Stimulated activated CD4-positive, alpha-beta T cell treated with anti-CD3 and anti-CD28 coated beads, TNF-alpha, amount 100 ng/mL, for 1 hour (primary cell): ENCODE data around the gene PER2.

Experiments
- DNase-seq, 3 donors: peaks; one replicate each; pipeline ENCODE4 v3.0.0-alpha.2; 2020; ENCODE audit warnings: low read depth in 3 of 3, low spot score in 1 of 3

The PER2 gene

DNA sequence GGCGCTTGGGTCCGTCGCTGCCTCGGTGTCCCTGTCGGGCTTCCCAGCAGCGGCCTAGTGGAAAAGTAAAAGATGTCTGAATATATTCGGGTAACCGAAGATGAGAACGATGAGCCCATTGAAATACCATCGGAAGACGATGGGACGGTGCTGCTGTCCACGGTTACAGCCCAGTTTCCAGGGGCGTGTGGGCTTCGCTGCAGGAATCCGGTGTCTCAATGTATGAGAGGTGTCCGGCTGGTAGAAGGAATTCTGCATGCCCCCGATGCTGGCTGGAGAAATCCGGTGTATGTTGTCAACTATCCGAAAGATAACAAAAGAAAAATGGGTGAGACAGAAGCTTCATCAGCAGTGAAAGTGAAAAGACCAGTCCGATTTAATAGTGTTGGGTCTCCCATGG, 56.6 kb downstream of the PER2 start:
- DNase-seq = no peak

DNA sequence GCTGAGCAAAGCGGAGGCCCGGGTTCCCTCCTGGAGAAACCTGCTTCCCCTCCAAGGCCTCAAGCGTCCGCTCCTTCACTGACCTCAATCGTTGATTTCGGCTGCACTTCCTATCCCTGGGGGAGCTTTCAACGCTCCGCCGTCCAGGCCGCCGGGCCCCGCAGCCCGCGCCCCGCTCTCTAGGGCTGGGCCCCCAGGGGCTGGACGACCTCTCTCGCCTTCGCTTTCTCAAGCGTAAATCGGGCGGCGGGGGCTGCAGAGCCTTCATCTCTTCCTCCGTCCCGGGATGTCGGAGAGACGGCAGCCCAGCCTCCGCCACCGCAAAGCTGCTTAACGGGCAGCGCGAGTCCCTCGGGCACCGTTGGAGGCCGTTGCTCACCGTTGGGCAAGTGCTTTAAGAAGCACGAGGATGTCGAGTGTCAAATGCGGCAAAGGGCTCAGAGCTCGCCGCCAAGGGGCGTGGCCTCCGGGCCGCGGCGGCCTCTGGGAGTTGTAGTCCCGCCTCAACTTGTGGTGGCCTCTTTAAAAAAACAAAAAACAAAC, 57.1 kb downstream of the PER2 start:
- peak; percentile 47 to 72 (median 62) for DNase-seq

DNA sequence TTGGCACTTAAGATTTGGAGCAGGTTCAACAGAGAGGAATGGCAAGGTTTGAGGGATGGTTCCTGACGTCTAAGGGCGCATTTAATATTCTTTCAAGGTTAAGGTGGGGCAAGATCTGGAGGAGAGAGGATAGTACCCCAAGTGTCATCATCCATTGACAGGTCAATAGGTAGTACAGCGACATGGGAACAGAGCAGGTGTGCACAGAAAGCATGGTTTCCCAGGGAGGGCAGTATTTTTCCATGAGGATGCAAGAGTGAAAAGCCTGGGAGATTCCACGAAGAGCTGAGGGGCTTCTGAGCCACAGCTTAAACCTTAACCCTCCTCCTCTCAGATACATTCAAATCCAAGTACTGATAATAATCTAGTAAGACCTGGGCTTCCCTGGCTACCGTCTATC, 57.7 kb downstream of the PER2 start:
- no peak for DNase-seq

DNA sequence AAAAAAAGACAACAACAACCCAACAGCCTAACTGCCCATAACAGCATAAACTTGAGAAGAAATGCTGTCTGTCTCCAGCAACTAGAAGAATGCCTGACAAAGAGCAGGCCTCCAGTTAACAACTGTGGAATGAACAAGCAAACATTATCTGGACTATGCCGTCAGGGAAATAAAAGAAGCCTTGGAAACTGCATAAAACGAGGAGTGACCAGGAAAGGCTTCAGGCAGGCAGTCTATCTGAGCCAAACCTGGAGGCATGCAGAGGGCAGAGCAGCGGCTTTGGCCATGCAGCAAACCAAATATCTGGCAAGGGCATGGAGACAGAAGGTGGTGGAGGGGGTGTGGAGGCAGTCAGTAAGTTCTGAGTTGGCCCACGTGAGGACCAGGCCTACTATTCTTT, 59.7 kb downstream of the PER2 start:
- no peak for DNase-seq

DNA sequence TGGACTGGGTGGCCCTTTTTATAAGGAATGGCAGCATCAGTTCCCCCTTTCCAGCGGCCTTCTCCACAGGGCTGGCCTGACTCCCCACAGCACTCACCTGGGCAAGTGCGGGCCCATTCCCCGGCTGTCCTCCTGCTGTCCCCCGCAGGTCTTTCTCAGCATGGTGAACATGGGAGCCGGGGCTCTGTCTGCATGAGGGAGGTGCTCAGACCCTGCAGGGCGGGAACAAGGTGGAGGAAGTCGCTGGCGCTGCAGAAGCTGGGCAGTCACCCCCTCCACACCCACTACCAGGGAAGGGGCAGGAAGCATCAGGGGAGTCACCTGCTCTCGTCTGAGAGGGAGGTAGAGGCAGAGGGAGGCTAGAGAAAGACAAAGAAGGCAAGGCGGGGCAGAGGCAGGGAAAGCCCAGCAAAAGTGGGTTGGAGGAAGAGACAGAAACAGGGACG, 60.8 kb downstream of the PER2 start:
- DNase-seq = no peak

DNA sequence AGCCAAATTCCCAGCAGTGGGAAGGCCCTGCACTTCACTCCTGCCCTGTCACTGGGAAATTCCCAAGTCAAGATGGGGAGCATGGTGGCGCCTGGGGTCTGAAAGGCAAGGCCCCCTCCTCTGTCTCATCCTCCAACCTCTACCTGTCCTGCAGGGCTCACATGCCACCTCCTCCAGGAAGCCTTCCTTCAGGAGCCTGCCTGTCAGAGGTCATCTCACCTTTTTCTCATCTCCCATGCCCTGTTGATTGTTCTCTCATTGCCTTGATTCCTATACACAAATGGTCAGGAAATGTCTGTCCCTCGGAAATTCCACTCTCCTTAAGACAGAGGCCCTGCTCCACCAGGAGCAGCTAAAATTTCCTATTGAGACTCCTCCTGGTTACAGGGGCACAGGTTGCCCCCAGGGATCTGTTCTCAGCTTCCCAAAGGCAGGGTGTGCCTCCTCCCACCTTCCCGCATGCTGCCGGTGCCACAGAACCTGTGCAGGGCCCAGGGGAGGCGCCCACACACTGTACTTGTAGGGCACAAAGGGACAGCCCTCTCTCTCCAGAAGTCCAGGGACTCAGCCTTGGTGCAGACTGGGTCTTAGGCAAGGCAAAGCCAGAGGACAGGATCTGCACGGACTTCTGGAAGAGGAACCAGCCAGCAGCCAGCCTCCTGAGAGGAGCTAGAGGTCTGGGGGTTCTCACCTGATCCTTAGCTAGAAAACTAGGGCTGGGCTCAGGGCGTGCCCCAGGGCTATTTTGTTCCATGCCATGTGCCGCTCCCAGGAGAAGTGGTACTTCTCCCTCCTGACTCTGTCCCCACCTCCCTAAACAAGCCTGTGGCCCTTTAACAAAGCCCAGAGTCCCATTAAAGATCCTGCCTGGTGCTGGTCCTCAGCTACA, 61.5 kb downstream of the PER2 start:
- no peak for DNase-seq

DNA sequence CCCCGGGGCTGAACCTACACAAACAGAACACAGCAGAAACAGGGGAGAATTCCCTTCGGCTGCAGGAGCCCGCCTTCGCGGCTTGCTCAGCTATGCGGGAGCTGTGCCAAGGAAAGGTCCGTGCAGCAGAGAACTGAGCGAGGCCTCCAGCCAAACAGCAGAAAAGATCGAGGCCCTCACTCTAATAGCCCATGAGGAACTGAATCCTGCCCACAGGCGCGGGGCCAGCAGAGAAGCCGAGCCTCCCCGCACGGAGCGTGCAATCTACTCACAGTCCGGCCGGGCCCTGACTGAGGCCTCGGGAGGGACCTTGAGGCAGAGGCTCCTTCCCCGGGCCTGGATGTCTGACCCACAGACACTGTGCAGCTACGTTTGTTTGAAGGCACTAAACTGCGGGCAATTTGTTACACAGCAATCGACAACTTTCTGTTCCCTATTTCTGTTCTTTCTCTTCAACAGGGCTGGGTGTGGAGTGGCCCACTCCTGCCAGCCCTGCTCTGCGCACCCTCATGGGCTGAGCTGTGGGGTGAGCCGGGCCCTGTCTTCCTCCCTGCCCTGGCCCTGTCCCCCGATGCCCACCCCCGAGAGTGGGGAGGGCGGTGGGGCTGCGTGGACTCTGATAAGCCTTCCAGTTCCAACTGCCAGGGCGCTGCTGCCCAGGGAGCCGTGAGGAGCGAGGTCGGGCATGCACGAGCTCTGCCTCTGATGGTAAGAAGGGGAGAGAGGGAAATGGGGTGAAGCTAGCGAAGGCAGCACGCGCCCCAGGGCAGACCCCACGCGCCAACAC, 62.3 kb downstream of the PER2 start:
- no peak for DNase-seq

DNA sequence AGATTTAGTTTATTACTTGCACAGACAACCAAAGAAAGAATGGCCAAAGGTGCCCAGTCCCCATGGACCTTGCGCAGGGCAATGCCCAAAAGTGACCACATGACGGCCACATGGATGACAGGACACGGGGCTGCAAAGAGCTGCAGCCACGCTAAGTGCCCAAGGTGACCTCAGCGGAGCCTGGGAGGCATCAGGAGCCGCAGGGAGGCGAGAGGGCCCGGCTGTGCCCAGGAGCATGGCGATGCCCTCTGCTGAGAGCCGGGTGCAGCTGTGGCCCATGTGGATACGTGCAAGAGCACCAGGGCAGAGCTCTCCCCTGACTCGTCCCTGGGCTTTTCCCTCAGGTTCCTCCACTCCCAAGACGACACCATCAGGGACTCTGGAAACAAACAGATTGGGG, 63.3 kb downstream of the PER2 start:
- no peak for DNase-seq

DNA sequence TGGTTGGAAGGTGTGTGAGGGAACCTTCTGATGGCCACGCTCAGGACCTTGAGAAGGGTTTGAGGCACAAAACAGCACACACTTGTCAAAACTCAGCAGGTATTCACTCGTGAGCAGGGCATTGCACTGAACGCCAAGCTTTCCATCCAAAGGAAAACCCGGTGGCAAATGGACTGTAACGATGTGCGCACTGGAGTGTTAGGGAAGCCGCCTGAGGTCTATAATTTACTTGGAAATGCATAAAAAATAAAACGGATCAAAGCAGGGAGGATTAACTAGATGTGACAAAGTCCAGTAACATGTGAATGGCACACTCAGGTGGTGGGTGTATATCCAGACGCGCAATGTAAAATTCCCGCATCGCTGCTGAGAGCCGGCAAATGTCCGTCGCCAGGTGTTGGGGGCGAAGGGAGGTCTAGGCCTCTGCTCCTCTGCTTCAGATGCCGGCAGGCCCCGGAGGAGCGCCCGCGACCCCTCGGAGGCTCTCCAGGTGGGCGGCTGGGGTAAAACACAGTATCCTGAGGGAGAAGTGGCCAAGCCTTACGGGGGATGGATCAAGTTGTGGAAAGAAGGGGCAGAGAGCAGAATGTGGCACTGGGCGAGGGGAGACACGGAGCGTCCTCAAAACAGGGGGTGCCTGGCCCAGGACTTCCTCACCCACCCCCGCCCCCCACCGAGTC, 63.9 kb downstream of the PER2 start:
- DNase-seq = no peak

DNA sequence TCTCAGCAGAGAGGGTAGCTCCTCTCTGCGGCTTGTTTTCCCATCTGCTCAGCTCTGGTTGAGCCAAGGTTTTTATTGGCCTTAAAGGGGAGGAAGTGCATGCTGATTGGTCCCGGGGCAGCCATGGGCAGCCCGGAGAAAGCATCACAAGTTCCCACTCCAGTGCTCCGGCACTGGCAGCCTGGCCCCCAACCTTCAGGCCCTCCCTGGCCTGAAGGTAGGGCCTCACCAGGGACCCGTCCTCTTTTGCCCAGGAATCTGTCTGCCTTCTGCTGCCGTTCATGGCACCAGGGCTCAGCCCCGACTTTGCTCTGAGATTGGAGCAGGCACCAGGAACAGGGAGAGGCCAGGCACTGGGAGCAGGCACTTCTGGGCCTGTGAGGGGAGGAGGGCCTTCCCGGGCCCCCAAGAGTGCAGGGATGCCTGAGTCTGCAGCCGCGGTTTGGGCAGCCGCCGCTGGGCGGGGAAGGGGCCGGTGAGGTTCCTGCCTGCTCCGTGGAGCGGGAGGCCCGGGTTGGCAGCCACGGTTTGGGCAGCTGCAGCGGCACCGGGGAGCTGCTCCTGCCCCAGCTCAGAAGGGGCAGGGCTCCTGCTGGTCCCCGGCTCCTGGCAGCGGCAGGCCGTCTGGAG, 67.4 kb downstream of the PER2 start:
- no peak for DNase-seq

DNA sequence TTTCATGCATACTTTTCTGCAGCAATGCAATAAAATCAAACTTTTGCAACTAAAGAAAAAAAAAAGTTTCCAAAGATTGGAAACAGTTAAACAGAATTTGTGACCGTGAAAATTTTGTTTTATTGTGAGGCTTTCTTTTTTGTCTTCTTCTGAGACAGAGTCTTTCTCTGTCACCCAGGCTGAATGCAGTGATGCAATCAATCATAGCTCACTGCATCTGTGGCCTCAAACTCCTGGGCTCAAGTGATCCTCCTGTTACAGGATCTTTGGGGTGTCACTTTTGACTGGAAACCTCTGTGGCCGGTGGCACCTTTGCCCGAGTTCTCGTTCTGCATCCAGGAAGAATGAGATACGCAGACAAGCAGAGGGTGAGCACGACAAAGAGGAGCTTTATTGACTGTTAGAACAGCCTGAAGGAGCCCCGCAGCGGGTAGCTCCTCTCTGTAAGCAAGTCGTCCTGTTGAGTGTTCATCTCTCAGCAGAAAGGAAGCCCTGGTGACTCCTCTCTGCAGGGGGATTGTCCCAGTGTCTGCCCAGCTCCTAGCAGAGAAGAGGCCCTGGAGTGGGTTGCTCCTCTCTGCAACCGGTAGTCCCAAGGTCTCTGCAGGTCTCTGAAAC, 68.0 kb downstream of the PER2 start:
- DNase-seq = no peak

DNA sequence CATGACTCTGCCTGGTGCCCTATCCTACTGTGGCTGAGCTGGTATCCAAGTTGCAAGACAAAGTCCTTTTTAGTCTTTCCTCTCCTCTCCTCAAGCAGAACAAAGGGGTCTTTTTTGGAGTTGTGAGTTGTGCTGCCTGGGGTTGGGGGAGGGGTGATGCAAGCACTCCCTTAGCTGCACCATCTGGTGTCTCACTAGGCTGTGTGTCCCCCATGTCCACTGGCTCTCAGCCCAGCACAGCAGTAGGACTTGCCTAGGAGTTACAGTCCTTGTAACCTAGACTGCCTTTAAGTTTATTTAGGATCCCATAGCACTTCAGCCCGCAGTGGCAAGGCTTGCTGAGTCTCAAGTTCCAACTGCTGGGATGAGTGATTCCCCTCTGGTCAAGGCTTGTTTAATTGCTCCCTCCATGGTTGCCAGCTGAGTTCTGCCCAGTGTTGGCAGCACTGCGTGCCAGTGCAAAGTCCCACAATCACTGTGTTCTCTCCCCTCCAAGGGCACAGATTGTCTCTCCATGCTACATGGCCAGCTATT, 71.7 kb downstream of the PER2 start:
- DNase-seq = no peak

DNA sequence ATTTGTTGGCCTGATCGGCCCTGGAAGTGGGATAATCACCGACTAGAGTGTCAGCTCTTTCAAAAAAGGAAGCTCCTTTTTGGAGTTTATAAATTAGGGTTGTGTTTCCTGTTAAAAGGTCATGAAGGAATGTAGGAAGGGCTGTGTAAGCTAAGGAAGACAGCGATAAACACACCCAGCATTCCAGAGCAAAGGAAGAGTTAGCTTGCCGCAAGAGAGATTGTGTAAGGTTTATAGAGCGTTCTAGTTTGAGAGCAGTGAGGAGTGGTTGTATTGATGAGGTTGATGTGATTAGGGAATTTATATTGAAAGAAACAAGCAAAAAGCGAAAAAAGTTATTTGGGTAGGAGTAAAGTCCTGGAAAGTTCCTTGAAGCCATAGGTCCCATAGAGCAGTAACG, 81.4 kb downstream of the PER2 start:
- no peak for DNase-seq

DNA sequence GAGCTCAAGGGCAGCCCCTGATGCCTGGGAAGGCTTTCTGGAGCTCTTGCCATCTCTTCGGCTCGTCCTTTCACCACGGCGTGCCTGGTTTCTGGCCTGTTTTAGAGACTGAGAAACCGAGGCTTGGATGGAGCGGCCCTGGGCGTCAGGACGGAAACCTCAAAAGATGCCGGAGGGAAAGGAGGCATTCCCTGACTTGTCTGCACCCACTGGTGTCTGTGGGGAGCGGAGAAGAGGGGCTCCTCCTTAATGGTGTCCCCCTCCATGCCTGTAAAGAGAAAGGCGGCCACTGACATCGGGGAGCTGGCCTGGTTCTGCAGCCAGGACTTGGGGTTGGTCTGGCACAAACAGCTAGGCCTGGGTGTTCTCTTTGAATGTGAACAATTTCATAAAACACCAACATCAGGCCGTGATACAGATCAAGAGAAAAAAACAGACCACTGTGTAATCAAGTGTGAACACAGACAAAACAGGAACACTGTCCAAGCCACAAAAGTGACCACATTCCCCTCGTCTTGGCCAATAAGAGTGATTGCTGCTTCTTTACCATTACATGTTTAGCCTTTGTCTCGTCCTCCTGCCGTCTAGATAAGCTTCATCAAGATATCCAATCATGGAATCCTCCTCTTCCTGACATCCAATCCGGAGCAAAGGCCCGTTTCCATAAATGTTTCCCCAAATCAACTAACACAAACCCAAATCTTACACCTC, 84.3 kb downstream of the PER2 start:
- DNase-seq = peak in 1 of 3 donors; percentile 7

DNA sequence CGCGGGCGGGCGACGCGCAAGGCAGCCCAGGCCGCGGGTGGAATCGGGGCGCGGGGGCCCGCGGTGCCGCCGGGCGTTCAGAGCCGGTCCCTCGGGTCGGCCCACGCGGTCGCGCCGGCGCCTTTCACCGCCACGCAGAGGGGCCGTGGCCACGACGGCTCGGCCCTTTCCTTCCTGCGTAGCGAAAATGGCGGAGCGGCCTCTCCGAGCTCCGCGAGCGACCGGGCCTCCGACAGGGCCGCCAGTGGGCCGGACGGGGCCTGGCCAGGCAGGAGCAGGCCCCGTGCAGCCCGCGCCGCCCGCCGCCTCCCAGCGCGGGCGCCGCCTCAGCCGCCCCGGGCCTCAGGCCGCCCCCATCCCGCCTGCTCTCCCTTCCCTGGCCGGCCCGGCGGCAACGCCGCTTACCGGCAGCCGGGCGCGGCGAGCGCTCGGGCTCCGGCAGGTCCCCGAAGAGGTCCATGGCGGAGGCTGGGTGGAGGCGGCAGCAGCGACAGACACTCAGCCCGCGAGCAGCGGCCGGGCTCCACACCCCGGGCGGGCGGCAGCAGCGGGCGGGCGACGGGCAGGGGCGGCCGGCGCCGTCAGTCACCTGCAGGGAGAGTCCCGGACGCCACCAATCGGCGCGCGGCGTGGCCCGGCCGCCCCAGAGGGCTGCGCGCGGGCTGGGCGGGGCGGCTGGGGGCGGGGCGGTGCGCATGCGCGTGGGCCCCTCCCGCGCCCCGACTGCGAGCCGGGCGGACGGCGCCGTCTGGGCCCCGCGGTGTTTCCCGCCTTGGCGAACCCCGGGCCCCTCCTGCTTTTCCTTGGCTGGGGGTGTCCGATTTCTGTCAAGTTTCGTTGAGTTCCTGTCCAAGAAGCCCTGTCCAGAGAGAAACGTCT, 85.1 kb downstream of the PER2 start, which contains the start of gene ILKAP:
Gene ILKAP, minus strand, starts transcription at position 602 of the 879 bp plus-strand sequence. Its CDS starts 142 bp downstream, at position 460.
- peak; percentile 77 to 88 (median 86) for DNase-seq

DNA sequence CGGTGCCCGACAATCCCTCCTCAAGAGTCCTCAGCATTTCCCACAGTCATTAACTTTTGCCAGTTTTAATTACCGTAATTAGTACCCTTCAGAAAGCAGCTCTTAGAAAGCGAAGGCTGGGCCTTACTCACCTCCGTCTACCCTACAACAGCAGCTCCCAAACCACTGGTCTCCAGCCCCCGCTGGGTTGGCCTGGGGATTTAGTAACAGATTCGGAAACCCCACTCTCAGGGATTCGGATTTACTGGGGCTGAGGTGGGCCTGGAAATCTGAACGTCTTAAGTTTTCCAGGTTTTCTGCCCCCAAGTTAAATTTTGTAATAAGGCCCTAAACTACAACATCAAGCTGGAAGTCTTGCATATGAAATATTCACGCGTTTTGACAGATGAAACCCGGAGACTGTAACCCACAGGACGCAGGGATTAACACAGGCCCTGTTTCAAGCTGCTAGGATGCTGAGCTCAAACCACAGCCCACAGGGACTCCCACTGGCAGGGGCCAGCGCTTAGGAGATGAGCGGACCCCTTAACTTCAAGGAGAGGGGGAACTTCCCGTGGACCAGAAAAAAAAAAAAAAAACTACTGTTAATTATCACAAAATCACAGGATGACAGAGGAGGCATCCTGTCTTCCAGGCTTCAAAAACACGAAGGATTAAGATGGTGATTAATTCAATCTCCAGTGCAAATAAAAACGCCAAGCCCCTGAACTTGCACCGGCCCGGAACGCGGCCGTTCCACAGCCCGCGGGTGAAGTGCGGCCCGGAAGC, 85.9 kb downstream of the PER2 start:
- DNase-seq = no peak
